Natural killer cell (primary cell): ENCODE data around the gene EXOSC10. TPM values are rescaled to one million over a fixed set of nuclear protein-coding genes. Genes with fewer than 3 reads are reported as not detected.

Source experiments
- ATAC-seq, 3 donors: fragments of 150-1000 bp in 2 of 3; fragments of 200-7000 bp in 1 of 3; cut with Tn5 transposase; 1 replicate in 1 of 3; 2 replicates in 2 of 3; pipeline ENCODE4 v1.10.0; 2021; ENCODE audit warnings: mild to moderate bottlenecking in 2 of 3, moderate library complexity in 2 of 3
- DNase-seq, 2 donors: peaks; one replicate each; pipeline versions ENCODE4 v3.0.0 to v3.0.0-alpha.2; 2013 to 2021; ENCODE audit warnings: mixed read lengths in 1 of 2
- H3K27ac ChIP-seq: one replicate; pipeline ENCODE4 v1.5.1; 2013; ENCODE audit warnings: mild to moderate bottlenecking, low read length
- H3K27me3 ChIP-seq: one replicate; pipeline ENCODE4 v1.6.1; 2013; ENCODE audit warnings: low read length; ENCODE audit not compliant: control insufficient read depth, insufficient read depth
- H3K36me3 ChIP-seq: one replicate; pipeline ENCODE4 v1.6.1; 2013; ENCODE audit warnings: low read length; ENCODE audit not compliant: control insufficient read depth, insufficient read depth
- H3K4me1 ChIP-seq: one replicate; pipeline ENCODE4 v1.6.1; 2013; ENCODE audit warnings: low read length; ENCODE audit not compliant: control insufficient read depth, insufficient read depth
- H3K4me3 ChIP-seq: one replicate; pipeline ENCODE4 v1.5.1; 2013; ENCODE audit warnings: low read length
- H3K9me3 ChIP-seq: one replicate; pipeline ENCODE4 v1.6.1; 2013; ENCODE audit warnings: low read length; ENCODE audit not compliant: control insufficient read depth, insufficient read depth
- H3K27ac Mint-ChIP-seq, 2 donors: one replicate each; pipeline ENCODE4 v1.8.0; 2022; ENCODE audit warnings: mild to moderate bottlenecking in 2 of 2, mixed read lengths in 2 of 2, moderate library complexity in 1 of 2
- H3K27me3 Mint-ChIP-seq, 2 donors: one replicate each; pipeline ENCODE4 v1.8.0; 2022; ENCODE audit warnings: low read depth in 2 of 2, mixed read lengths in 2 of 2
- H3K36me3 Mint-ChIP-seq: one replicate; pipeline ENCODE4 v1.8.0; 2022; ENCODE audit warnings: mixed read lengths
- H3K4me1 Mint-ChIP-seq, 2 donors: one replicate each; pipeline ENCODE4 v1.8.0; 2022; ENCODE audit warnings: mixed read lengths in 2 of 2
- H3K4me3 Mint-ChIP-seq: one replicate; pipeline ENCODE4 v1.8.0; 2022; ENCODE audit warnings: mild to moderate bottlenecking, moderate library complexity, mixed read lengths
- H3K9me3 Mint-ChIP-seq, 2 donors: one replicate each; pipeline ENCODE4 v1.8.0; 2022; ENCODE audit warnings: mixed read lengths in 2 of 2
- WGBS: methylation state at CpG from one replicate; pipeline ENCODE4 v1.1.7; 2013; ENCODE audit warnings: missing lambda C conversion rate; ENCODE audit not compliant: insufficient coverage; 5-methylcytosine and 5-hydroxymethylcytosine counted together
- intact Hi-C: fragments of 100-400 bp; cut with micrococcal nuclease; formaldehyde crosslinking; loops from one replicate; pipeline ENCODE4 v1.14.2; 2022
- total RNA-seq, 4 donors: library from RNA; stranded (reverse); fragments of 120-200 nt in 1 of 4; gene quantifications; one replicate each; pipeline versions ENCODE4 v1.2.3 to v1.2.4, GENCODE V29; 2013 to 2022
- TF ChIP-seq, protein P1 (sequence below): fragments of 200-600 bp; IDR thresholded peaks from one replicate; pipeline ENCODE4 v1.8.0; 2022; ENCODE audit warnings: antibody characterized with exemption

EXOSC10 gene
- total RNA-seq, 3 donors from 2014 or later (not counting 1 experiment from before 2014, with no cell fraction given): 85.2 to 97.2 (median 94.9) TPM

DNA sequence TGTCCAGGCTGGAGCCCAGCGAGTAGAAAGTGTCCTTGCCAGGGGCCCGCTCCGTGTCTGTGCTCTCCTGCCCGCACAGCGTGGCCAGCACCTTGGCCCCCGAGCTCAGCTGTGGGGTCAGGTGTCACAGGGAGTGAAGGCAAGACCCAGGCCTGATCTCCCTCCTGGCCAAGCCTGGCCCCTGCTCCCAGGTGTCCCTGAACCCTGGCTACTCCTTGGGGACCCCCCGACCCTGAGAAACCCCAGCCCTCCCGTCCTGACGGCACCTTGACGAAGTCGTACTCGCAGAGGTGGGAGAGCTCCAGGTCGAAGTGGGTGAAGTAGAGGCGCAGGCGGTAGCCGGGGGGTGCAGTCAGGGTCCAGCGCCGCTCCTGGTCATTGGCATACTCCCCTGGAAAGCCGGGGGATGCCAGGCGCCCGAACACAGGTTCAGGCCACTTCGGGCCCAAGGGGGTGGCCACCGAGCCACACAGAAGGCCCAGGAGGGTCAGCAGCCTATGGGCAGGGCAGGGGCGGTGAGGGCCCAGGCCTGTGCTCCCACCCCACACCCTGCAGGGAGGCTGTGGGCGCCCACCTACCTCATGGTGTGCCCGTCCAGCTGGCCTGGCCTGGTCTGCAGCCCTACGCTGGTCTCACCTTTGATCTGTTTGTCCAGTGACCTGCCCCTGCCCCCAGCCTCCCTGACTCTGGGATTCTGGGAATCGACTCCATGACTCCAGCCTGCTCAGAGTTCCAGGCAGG, 52.9 kb downstream of the EXOSC10 start, which contains the start of gene MASP2:
TSS of gene MASP2 (minus strand) at position 615 of the 741 bp plus-strand sequence. CDS start at position 583, 32 bp downstream.
- no peaks in the 10 kb centered on the region for H3K9me3 ChIP-seq
- no peak within 1 kb of the TSS for H3K27ac Mint-ChIP-seq
- no peak within 1 kb of the TSS for H3K27ac ChIP-seq
- intact Hi-C loops: no loop called here
- no peaks in the 10 kb centered on the region for H3K4me1 ChIP-seq
- no peaks in the 10 kb centered on the region for H3K4me1 Mint-ChIP-seq
- TF ChIP-seq, protein P1, sequence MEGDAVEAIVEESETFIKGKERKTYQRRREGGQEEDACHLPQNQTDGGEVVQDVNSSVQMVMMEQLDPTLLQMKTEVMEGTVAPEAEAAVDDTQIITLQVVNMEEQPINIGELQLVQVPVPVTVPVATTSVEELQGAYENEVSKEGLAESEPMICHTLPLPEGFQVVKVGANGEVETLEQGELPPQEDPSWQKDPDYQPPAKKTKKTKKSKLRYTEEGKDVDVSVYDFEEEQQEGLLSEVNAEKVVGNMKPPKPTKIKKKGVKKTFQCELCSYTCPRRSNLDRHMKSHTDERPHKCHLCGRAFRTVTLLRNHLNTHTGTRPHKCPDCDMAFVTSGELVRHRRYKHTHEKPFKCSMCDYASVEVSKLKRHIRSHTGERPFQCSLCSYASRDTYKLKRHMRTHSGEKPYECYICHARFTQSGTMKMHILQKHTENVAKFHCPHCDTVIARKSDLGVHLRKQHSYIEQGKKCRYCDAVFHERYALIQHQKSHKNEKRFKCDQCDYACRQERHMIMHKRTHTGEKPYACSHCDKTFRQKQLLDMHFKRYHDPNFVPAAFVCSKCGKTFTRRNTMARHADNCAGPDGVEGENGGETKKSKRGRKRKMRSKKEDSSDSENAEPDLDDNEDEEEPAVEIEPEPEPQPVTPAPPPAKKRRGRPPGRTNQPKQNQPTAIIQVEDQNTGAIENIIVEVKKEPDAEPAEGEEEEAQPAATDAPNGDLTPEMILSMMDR: no peak
- H3K27me3 Mint-ChIP-seq: no peaks in the 10 kb centered on the region
- H3K36me3 ChIP-seq: no peaks in the 10 kb centered on the region
- 91% methylated on average over 28 of the region's 28 CpGs for WGBS
- no peak within 1 kb of the TSS for H3K4me3 Mint-ChIP-seq
- H3K4me3 ChIP-seq: no peak within 1 kb of the TSS
- H3K9me3 Mint-ChIP-seq: no peaks in the 10 kb centered on the region
- ATAC-seq: no peak
- DNase-seq: no peak
- no peaks in the 10 kb centered on the region for H3K27me3 ChIP-seq
- no peaks in the 10 kb centered on the region for H3K36me3 Mint-ChIP-seq

DNA sequence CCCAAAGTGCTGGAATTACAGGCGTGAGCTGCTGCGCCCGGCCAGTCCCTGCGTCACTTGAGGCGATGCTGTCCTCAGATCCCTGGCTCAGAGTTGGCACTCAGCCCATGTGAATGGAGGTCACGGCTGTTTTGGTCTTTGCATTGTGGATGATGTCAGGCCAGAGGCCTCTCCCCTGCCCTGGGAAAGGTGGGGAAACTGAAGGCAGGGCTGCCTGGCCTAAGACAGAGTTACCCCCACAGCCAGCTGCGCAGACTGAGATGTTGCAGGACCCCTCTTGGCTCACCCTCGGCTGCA, 53.5 kb downstream of the EXOSC10 start:
- H3K36me3 ChIP-seq: no peaks in the 10 kb centered on the region
- WGBS: 93% methylated on average over 8 of the region's 8 CpGs
- Mint-ChIP-seq H3K36me3 (no peaks in the 10 kb centered on the region), H3K27me3 (no peaks in the 10 kb centered on the region), H3K4me3 (no peak overlapping the region), H3K9me3 (no peaks in the 10 kb centered on the region), H3K27ac (no peak overlapping the region), H3K4me1 (no peaks in the 10 kb centered on the region)
- no peaks in the 10 kb centered on the region for H3K9me3 ChIP-seq
- no peaks in the 10 kb centered on the region for H3K27me3 ChIP-seq
- no peaks in the 10 kb centered on the region for H3K4me1 ChIP-seq
- no peak overlapping the region for H3K27ac ChIP-seq
- no peak for ATAC-seq
- intact Hi-C loops: no loop called here
- no peak for DNase-seq
- TF ChIP-seq, protein P1: no peak
- H3K4me3 ChIP-seq: no peak overlapping the region

DNA sequence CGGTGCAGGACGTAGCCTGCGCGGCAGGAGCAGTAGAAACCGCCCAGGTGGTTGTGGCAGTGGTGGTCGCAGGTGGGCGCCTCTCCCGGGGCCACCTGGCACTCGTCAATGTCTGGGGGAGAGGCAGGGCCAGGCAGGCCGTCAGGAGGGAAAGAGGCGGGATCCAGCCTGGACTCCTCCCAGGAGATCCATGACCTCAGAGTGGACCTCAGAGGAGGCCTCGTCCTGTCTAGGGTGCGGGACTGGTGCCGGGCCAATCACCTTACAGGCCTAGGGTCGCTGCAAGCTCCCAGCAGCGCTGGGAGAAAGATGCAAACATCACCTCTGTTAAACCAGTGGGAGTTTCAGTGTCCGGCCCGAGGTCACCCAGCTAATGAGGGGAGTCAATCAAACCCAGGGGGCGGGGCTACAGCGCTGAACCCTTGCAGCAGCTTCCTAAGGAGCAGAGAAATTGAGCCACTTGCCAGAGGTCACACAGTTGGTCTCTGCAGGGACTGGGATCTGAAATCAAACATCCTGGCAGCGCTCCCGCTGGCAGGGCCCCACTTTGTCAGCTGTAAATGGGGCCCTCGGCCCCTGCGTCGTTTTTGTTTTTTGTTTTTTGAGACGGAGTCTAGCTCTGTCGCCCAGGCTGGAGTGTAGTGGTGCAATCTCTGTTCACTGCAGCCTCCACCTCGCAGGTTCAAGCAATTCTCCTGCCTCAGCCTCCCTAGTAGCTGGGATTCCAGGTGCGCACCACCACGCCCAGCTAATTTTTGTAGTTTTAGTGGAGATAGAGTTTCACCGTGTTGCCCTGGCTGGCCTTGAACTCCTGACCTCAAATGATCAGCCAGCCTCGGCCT, 54.0 kb downstream of the EXOSC10 start:
- ATAC-seq: peak in 1 of 3 donors; percentile 33
- TF ChIP-seq, protein P1: no peak
- no peaks in the 10 kb centered on the region for H3K4me1 Mint-ChIP-seq
- 80% methylated on average over 32 of the region's 32 CpGs for WGBS
- Histone ChIP-seq H3K27ac (no peak overlapping the region), H3K4me1 (no peaks in the 10 kb centered on the region), H3K9me3 (no peaks in the 10 kb centered on the region), H3K36me3 (no peaks in the 10 kb centered on the region), H3K4me3 (no peak overlapping the region), H3K27me3 (no peaks in the 10 kb centered on the region)
- intact Hi-C loops: no loop called here
- H3K36me3 Mint-ChIP-seq: no peaks in the 10 kb centered on the region
- H3K27me3 Mint-ChIP-seq: no peaks in the 10 kb centered on the region
- no peak overlapping the region for H3K27ac Mint-ChIP-seq
- no peaks in the 10 kb centered on the region for H3K9me3 Mint-ChIP-seq
- DNase-seq: no peak
- H3K4me3 Mint-ChIP-seq: no peak overlapping the region
